Measurements from ENCODE around the gene MNT.

MNT gene

DNA sequence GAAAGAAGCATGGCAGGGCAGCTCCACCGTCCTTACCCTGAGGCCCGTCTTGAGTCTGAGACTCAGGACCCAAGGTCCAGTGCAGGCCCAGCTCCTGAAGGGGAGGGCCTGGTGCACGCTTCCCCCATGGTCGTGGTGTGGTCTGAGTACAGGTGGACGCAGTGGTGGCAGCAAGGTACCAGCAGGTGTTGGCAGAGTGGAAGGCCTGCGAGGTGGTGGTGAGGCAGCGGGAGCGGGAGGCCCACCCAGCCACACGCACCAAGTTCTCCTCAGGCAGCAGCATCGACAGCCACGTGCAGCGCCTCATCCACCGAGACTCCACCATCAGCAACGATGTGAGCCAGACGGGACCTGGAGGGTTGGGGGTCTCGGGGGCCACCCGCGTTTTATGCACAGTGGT lies 27.7 kb downstream of the MNT start:
- Histone ChIP-seq H3K4me1 (ENCODE audit: control insufficient read depth, insufficient read depth, low read length) (no peaks in the 10 kb centered on the region), H3K9ac (ENCODE audit: low read depth, low read length) (no peak overlapping the region), H3K4me3 (ENCODE audit: low read length) (no peak overlapping the region), H3K36me3 (ENCODE audit: insufficient read depth, low read length) (peaks cover 10% of the 10 kb centered on the region), H3K4me2 (ENCODE audit: low read length) (no peak overlapping the region), H3K27me3 (ENCODE audit: control insufficient read depth, insufficient read depth, low read length) (no peaks in the 10 kb centered on the region), H3K9me3 (replicated peaks; ENCODE audit: low read length) (no peaks in the 10 kb centered on the region)

DNA sequence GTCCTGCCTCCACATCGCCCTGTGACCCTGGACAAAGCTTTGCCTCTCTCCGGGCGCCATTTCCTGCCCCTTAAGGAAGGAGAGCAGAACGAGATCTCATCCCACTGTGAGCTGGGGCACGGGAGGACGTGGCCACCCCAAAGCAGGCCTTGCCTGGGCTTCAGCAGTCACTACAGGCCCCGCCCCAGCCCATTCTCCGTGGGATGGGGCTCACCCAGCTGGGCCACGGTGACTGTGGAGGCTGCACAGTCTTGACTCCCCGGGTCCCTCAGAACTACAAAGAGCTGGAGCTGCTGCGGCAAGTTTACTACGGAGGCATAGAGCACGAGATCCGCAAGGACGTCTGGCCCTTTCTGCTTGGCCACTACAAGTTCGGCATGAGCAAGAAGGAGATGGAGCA lies 28.2 kb downstream of the MNT start:
- peaks cover 10% of the 10 kb centered on the region for H3K36me3 ChIP-seq (ENCODE audit: insufficient read depth, low read length)
- no peaks in the 10 kb centered on the region for H3K9me3 ChIP-seq (replicated peaks; ENCODE audit: low read length)
- no peak overlapping the region for H3K9ac ChIP-seq (ENCODE audit: low read depth, low read length)
- no peak overlapping the region for H3K4me2 ChIP-seq (ENCODE audit: low read length)
- H3K27me3 ChIP-seq (ENCODE audit: control insufficient read depth, insufficient read depth, low read length), result no peaks in the 10 kb centered on the region
- H3K4me3 ChIP-seq (ENCODE audit: low read length), result no peak overlapping the region
- no peaks in the 10 kb centered on the region for H3K4me1 ChIP-seq (ENCODE audit: control insufficient read depth, insufficient read depth, low read length)

GRCh38 chr17:2372180-2372579 lies 28.7 kb downstream of the MNT start:
- Histone ChIP-seq H3K9ac (ENCODE audit: low read depth, low read length) (no peak overlapping the region), H3K36me3 (ENCODE audit: insufficient read depth, low read length) (peaks cover 10% of the 10 kb centered on the region), H3K9me3 (replicated peaks; ENCODE audit: low read length) (no peaks in the 10 kb centered on the region), H3K4me3 (ENCODE audit: low read length) (no peak overlapping the region), H3K4me1 (ENCODE audit: control insufficient read depth, insufficient read depth, low read length) (no peaks in the 10 kb centered on the region), H3K27me3 (ENCODE audit: control insufficient read depth, insufficient read depth, low read length) (no peaks in the 10 kb centered on the region), H3K4me2 (ENCODE audit: low read length) (no peak overlapping the region)

GRCh38 chr17:2371183-2372130 lies 29.4 kb downstream of the MNT start:
- Histone ChIP-seq H3K9me3 (replicated peaks; ENCODE audit: low read length) (no peaks in the 10 kb centered on the region), H3K27me3 (ENCODE audit: control insufficient read depth, insufficient read depth, low read length) (no peaks in the 10 kb centered on the region), H3K36me3 (ENCODE audit: insufficient read depth, low read length) (peaks cover 8% of the 10 kb centered on the region), H3K9ac (ENCODE audit: low read depth, low read length) (no peak overlapping the region), H3K4me3 (ENCODE audit: low read length) (no peak overlapping the region), H3K4me2 (ENCODE audit: low read length) (no peak overlapping the region), H3K4me1 (ENCODE audit: control insufficient read depth, insufficient read depth, low read length) (no peaks in the 10 kb centered on the region)

DNA sequence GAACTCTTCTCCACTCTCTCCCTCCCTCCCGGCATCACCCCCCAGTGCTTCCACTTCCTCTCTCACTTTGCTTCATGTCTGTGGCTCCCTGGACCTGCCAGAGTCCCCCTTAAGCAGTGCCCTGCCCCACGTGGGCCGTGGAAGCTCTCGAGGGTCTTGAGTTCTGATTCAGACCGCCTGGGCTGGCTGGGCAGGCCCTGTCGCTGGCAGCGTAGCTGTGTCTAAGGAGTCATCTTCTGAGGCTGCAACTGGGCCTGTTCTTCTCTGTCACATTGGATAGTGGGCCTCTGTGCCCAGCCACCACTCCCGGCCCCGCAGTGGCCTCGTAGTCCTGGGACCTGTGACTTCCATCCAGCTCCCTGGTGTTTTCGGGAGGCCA lies 30.7 kb downstream of the MNT start:
- Histone ChIP-seq H3K4me1 (ENCODE audit: control insufficient read depth, insufficient read depth, low read length) (no peaks in the 10 kb centered on the region), H3K27me3 (ENCODE audit: control insufficient read depth, insufficient read depth, low read length) (no peaks in the 10 kb centered on the region), H3K9ac (ENCODE audit: low read depth, low read length) (no peak overlapping the region), H3K4me2 (ENCODE audit: low read length) (no peak overlapping the region), H3K36me3 (ENCODE audit: insufficient read depth, low read length) (peaks cover 8% of the 10 kb centered on the region), H3K9me3 (replicated peaks; ENCODE audit: low read length) (no peaks in the 10 kb centered on the region), H3K4me3 (ENCODE audit: low read length) (no peak overlapping the region)

GRCh38 chr17:2369551-2370210 lies 31.2 kb downstream of the MNT start:
- H3K4me2 ChIP-seq (ENCODE audit: low read length), result no peak overlapping the region
- no peak overlapping the region for H3K9ac ChIP-seq (ENCODE audit: low read depth, low read length)

GRCh38 chr17:2369039-2369438 lies 31.8 kb downstream of the MNT start:
- H3K9me3 ChIP-seq (replicated peaks; ENCODE audit: low read length), result no peaks in the 10 kb centered on the region
- no peak overlapping the region for H3K4me2 ChIP-seq (ENCODE audit: low read length)
- H3K9ac ChIP-seq (ENCODE audit: low read depth, low read length), result no peak overlapping the region
- H3K36me3 ChIP-seq (ENCODE audit: insufficient read depth, low read length), result peaks cover 15% of the 10 kb centered on the region
- no peaks in the 10 kb centered on the region for H3K4me1 ChIP-seq (ENCODE audit: control insufficient read depth, insufficient read depth, low read length)
- no peak overlapping the region for H3K4me3 ChIP-seq (ENCODE audit: low read length)
- H3K27me3 ChIP-seq (ENCODE audit: control insufficient read depth, insufficient read depth, low read length), result no peaks in the 10 kb centered on the region

More at GRCh38 chr17:2369551-2370210, 31.2 kb downstream of the MNT start:
- peaks cover 11% of the 10 kb centered on the region for H3K36me3 ChIP-seq (ENCODE audit: insufficient read depth, low read length)
- no peaks in the 10 kb centered on the region for H3K9me3 ChIP-seq (replicated peaks; ENCODE audit: low read length)
- no peaks in the 10 kb centered on the region for H3K4me1 ChIP-seq (ENCODE audit: control insufficient read depth, insufficient read depth, low read length)
- no peak overlapping the region for H3K4me3 ChIP-seq (ENCODE audit: low read length)
- H3K27me3 ChIP-seq (ENCODE audit: control insufficient read depth, insufficient read depth, low read length), result no peaks in the 10 kb centered on the region

DNA sequence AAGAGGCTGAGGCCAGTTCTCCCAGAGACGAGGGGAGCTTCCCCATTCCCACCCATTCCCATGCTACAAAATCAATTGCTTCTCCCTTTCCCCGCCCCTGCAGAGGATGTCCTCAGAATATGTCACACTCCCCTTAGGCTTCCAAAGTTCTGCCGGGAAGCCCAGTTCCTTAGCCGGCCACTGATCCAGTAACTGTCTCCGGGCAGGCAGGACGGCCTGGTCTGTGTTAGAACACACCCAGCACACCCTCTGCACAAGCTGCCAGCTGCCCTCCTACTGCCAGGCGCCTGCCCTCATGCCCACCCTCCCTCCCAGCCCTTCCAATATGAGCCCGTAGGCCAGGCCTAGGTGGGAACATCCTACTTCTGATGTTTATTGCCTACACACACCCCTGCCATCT lies 32.5 kb downstream of the MNT start:
- H3K4me2 ChIP-seq (ENCODE audit: low read length), result no peak overlapping the region
- no peaks in the 10 kb centered on the region for H3K4me1 ChIP-seq (ENCODE audit: control insufficient read depth, insufficient read depth, low read length)
- H3K27me3 ChIP-seq (ENCODE audit: control insufficient read depth, insufficient read depth, low read length), result no peaks in the 10 kb centered on the region
- H3K4me3 ChIP-seq (ENCODE audit: low read length), result no peak overlapping the region
- no peak overlapping the region for H3K9ac ChIP-seq (ENCODE audit: low read depth, low read length)
- H3K9me3 ChIP-seq (replicated peaks; ENCODE audit: low read length), result no peaks in the 10 kb centered on the region
- H3K36me3 ChIP-seq (ENCODE audit: insufficient read depth, low read length), result peaks cover 15% of the 10 kb centered on the region

GRCh38 chr17:2366747-2367494 lies 33.9 kb downstream of the MNT start:
- H3K27me3 ChIP-seq (ENCODE audit: control insufficient read depth, insufficient read depth, low read length), result no peaks in the 10 kb centered on the region
- H3K4me1 ChIP-seq (ENCODE audit: control insufficient read depth, insufficient read depth, low read length), result no peaks in the 10 kb centered on the region
- no peak overlapping the region for H3K9ac ChIP-seq (ENCODE audit: low read depth, low read length)
- no peaks in the 10 kb centered on the region for H3K9me3 ChIP-seq (replicated peaks; ENCODE audit: low read length)
- no peak overlapping the region for H3K4me3 ChIP-seq (ENCODE audit: low read length)
- no peak overlapping the region for H3K4me2 ChIP-seq (ENCODE audit: low read length)
- peaks cover 21% of the 10 kb centered on the region for H3K36me3 ChIP-seq (ENCODE audit: insufficient read depth, low read length)

DNA sequence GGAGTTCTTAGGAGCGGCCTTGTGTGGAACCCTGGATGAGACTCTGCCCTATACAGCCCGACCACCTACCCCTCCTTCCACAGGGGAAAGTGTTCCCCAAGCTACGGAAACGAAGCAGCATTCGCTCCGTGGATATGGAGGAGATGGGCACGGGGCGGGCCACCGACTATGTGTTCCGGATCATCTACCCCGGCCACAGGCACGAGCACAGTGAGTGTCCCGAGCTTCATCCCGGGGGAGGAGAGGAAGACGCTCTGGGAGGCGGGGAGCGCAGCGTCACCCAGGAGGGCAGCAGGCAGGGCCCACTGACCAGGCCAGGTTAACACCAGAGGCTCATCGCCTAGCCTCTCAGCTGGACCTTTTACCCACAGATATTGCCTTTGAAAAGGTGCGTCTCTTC lies 35.7 kb downstream of the MNT start:
- Histone ChIP-seq H3K4me1 (ENCODE audit: control insufficient read depth, insufficient read depth, low read length) (peaks cover under 1% of the 10 kb centered on the region), H3K27me3 (ENCODE audit: control insufficient read depth, insufficient read depth, low read length) (no peaks in the 10 kb centered on the region), H3K9me3 (replicated peaks; ENCODE audit: low read length) (no peaks in the 10 kb centered on the region), H3K4me3 (ENCODE audit: low read length) (no peak overlapping the region), H3K9ac (ENCODE audit: low read depth, low read length) (no peak overlapping the region), H3K36me3 (ENCODE audit: insufficient read depth, low read length) (peaks cover 21% of the 10 kb centered on the region), H3K4me2 (ENCODE audit: low read length) (no peak overlapping the region)

GRCh38 chr17:2364763-2365116 lies 36.1 kb downstream of the MNT start:
- no peak overlapping the region for H3K4me3 ChIP-seq (ENCODE audit: low read length)
- no peaks in the 10 kb centered on the region for H3K27me3 ChIP-seq (ENCODE audit: control insufficient read depth, insufficient read depth, low read length)
- H3K4me1 ChIP-seq (ENCODE audit: control insufficient read depth, insufficient read depth, low read length), result peaks cover 4% of the 10 kb centered on the region
- H3K9me3 ChIP-seq (replicated peaks; ENCODE audit: low read length), result no peaks in the 10 kb centered on the region
- H3K9ac ChIP-seq (ENCODE audit: low read depth, low read length), result no peak overlapping the region
- H3K4me2 ChIP-seq (ENCODE audit: low read length), result no peak overlapping the region
- H3K36me3 ChIP-seq (ENCODE audit: insufficient read depth, low read length), result peaks cover 21% of the 10 kb centered on the region

All from skeletal muscle satellite cell (primary cell).